NCI-H146 (cell line): ENCODE results near the gene SURF4.

Source experiments
- DNase-seq: peaks from one replicate; lab custom pipeline; 2025; lab: John Stamatoyannopoulos, UW

The SURF4 gene

GRCh38 chr9:133375724-133376654 is at the start of gene SURF4, which contains the start of gene STKLD1:
Gene SURF4 (minus strand): TSS chr9:133376060. CDS start chr9:133375969, 91 bp downstream.
Gene STKLD1 (plus strand): TSS chr9:133376366. CDS start chr9:133376474, 108 bp downstream.
- peak; percentile 92 for DNase-seq

- DNase-seq = no peak
These were observed 49.3 kb upstream of the SURF4 start for GRCh38 chr9:133425049-133425632.

GRCh38 chr9:133424187-133424586 is 48.3 kb upstream of the SURF4 start:
- DNase-seq = no peak

GRCh38 chr9:133423216-133423615 is 47.4 kb upstream of the SURF4 start:
- DNase-seq = no peak

- DNase-seq = peak; percentile 16
These were observed 46.0 kb upstream of the SURF4 start, which contains the start of gene ADAMTS13 for GRCh38 chr9:133421615-133422542. Gene ADAMTS13 (plus strand): TSS chr9:133422367. CDS start chr9:133422444, 77 bp downstream.

GRCh38 chr9:133420392-133420827 is 44.5 kb upstream of the SURF4 start:
- DNase-seq = no peak

GRCh38 chr9:133419005-133419404 is 43.1 kb upstream of the SURF4 start:
- DNase-seq = no peak

GRCh38 chr9:133417541-133418461 is 41.9 kb upstream of the SURF4 start, which contains the start of gene REXO4:
Gene REXO4 (minus strand): TSS chr9:133418010. CDS start chr9:133417844, 166 bp downstream.
- peak; percentile 85 for DNase-seq

GRCh38 chr9:133415170-133415569 is 39.3 kb upstream of the SURF4 start:
- DNase-seq = no peak

- DNase-seq = no peak
These were observed 32.2 kb upstream of the SURF4 start for GRCh38 chr9:133408042-133408441.

- peak; percentile 40 for DNase-seq
These were observed 30.8 kb upstream of the SURF4 start for GRCh38 chr9:133406480-133407307.

- no peak for DNase-seq
These were observed 29.9 kb upstream of the SURF4 start for GRCh38 chr9:133405508-133406438.

GRCh38 chr9:133404454-133405002 is 28.7 kb upstream of the SURF4 start:
- no peak for DNase-seq

- DNase-seq = peak; percentile 39
These were observed 28.1 kb upstream of the SURF4 start for GRCh38 chr9:133403766-133404453.

GRCh38 chr9:133402689-133403088 is 26.8 kb upstream of the SURF4 start:
- no peak for DNase-seq

- DNase-seq = no peak
These were observed 25.7 kb upstream of the SURF4 start for GRCh38 chr9:133401588-133401987.

- DNase-seq = no peak
These were observed 24.4 kb upstream of the SURF4 start for GRCh38 chr9:133400292-133400691.

- DNase-seq = no peak
These were observed 22.0 kb upstream of the SURF4 start for GRCh38 chr9:133397895-133398294.
